ENCODE results near the gene TBX3. TPM values are rescaled to one million over a fixed set of nuclear protein-coding genes. Genes with fewer than 3 reads are reported as not detected.

Gene TBX3
- total and polyA plus RNA-seq, 2 donors (not counting 3 experiments of a cell fraction or from before 2014, with no cell fraction given), result 0.52 to 2.0 TPM

- no peak overlapping the region for H2AFZ ChIP-seq (ENCODE audit: low read depth, low read length)
- no peaks in the 10 kb centered on the region for H3K9me3 ChIP-seq (replicated peaks; ENCODE audit: control insufficient read depth, insufficient read depth, low read length)
- H3K27ac ChIP-seq (ENCODE audit: insufficient read depth, low read depth, low read length), result no peak overlapping the region
- TF ChIP-seq, protein P1, sequence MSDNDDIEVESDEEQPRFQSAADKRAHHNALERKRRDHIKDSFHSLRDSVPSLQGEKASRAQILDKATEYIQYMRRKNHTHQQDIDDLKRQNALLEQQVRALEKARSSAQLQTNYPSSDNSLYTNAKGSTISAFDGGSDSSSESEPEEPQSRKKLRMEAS (IDR thresholded peaks at IDR 0.05; ENCODE audit: insufficient read depth, insufficient read length), result no peak
- TF ChIP-seq MYC (IDR thresholded peaks at IDR 0.05; ENCODE audit: low read depth, low read length) (no peak), CTCF (IDR thresholded peaks at IDR 0.05; ENCODE audit: extremely low read depth in 1 of 2, insufficient read depth in 1 of 2, low read depth in 1 of 2, low read length in 2 of 2) (no peak), JUN (IDR thresholded peaks at IDR 0.05; ENCODE audit: borderline replicate concordance, insufficient read depth, insufficient read length, low read depth) (no peak), GATA2 (IDR thresholded peaks at IDR 0.05; ENCODE audit: insufficient read depth, insufficient read length, low read depth, low read length) (no peak), POLR2AphosphoS5 (IDR thresholded peaks at IDR 0.05; ENCODE audit: insufficient read depth, low read depth, low read length) (no peak), FOS (IDR thresholded peaks at IDR 0.05; ENCODE audit: borderline replicate concordance, insufficient read depth, low read length) (no peak), POLR2A (IDR thresholded peaks at IDR 0.05; ENCODE audit: low read depth, low read length) (no peak), EZH2 (IDR thresholded peaks at IDR 0.05; ENCODE audit: borderline replicate concordance, low read depth, low read length, severe bottlenecking) (no peak)
- intact Hi-C loops (cut with micrococcal nuclease), result loop anchor here (10.0 kb wide), 1 partner anchor 674 kb away; no protein-coding TSS in a partner anchor
- H3K36me3 ChIP-seq (ENCODE audit: control insufficient read depth in 2 of 2, extremely low read depth in 1 of 2, insufficient read depth in 2 of 2, low read length in 2 of 2), result no peaks in the 10 kb centered on the region
- ChIA-PET POLR2A (interaction anchor here (0.6 kb wide), 1 partner anchor 511 kb away, joined by 3 read pairs; no protein-coding TSS in a partner anchor), CTCF (no interaction called here)
- no peak overlapping the region for H3K4me2 ChIP-seq (ENCODE audit: insufficient read depth, low read length)
- no peaks in the 10 kb centered on the region for H3K79me2 ChIP-seq (ENCODE audit: control insufficient read depth, insufficient read depth, low read length)
- no peaks in the 10 kb centered on the region for H3K4me1 ChIP-seq (ENCODE audit: control insufficient read depth, extremely low read depth, insufficient read depth, low read length)
- dilution Hi-C loops (cut with MboI; ENCODE audit: extremely low pct_ligation_motif_present, low sequenced_read_pairs), result no loop called here
- no peak overlapping the region for H3K4me3 ChIP-seq (replicated peaks in 1 of 3; ENCODE audit: insufficient read depth in 1 of 3, low read depth in 1 of 3, low read length in 3 of 3)
- no peaks in the 10 kb centered on the region for H3K9me1 ChIP-seq (replicated peaks; ENCODE audit: control insufficient read depth, extremely low read depth, insufficient read depth, low read length)
- no TSS peak for BruUV-seq (replicated peaks)
- FAIRE-seq (no peak), DNase-seq (ENCODE audit: low read depth, low spot score) (no peak)
- no peak overlapping the region for H3K9ac ChIP-seq (replicated peaks; ENCODE audit: extremely low read depth, insufficient read depth, low read length)
- peaks cover 20 to 22% of the 10 kb centered on the region in 2 experiments for H3K27me3 ChIP-seq (ENCODE audit: control insufficient read depth in 2 of 2, insufficient read depth in 2 of 2, low read length in 2 of 2)
- H4K20me1 ChIP-seq (replicated peaks; ENCODE audit: control insufficient read depth, extremely low read depth, insufficient read depth, low read length), result no peaks in the 10 kb centered on the region
Observed at GRCh38 chr12:114681116-114681871, 2.7 kb downstream of the TBX3 start.

Data from endothelial cell of umbilical vein (primary cell).